Caco-2 (cell line): ENCODE results near the gene DGKG. TPM values are rescaled to one million over a fixed set of nuclear protein-coding genes. Genes with fewer than 3 reads are reported as not detected.

Experiments
- BruUV-seq: library from RNA; stranded (reverse); fragments of 400-500 nt; replicated peaks from 2 replicates; lab custom pipeline; 2021; lab: Mats Ljungman, UMichigan
- CTCF ChIA-PET: fragments of 300-600 bp; sonication (Branson Sonifier 250); formaldehyde crosslinking; loops from one replicate; lab custom pipeline; 2022; ENCODE audit warnings: antibody characterized with exemption; lab: Charles Lee
- POLR2A ChIA-PET: fragments of 300-600 bp; sonication (Branson Sonifier 250); formaldehyde crosslinking; loops from one replicate; lab custom pipeline; 2022; ENCODE audit warnings: antibody characterized with exemption; lab: Charles Lee
- DNase-seq, 2 experiments: peaks; one replicate each; pipeline versions ENCODE4 v3.0.0 to v3.0.0-alpha.2; 2020 to 2022
- H3K27me3 ChIP-seq: replicated peaks from 2 replicates; pipeline ENCODE4 v1.6.0; 2011; ENCODE audit warnings: low read length; ENCODE audit not compliant: control insufficient read depth, insufficient read depth
- H3K36me3 ChIP-seq: 2 replicates; pipeline ENCODE4 v1.5.1; 2011; ENCODE audit warnings: low read length; ENCODE audit not compliant: control insufficient read depth, insufficient read depth
- H3K4me1 ChIP-seq: fragments of 250-450 bp; sonication (Bioruptor Pico); 2 replicates; pipeline ENCODE4 v1.5.1; 2020; ENCODE audit warnings: mild to moderate bottlenecking
- H3K4me3 ChIP-seq: 2 replicates; pipeline ENCODE4 v1.5.1; 2011; ENCODE audit warnings: low read depth, mild to moderate bottlenecking, control low read depth, low read length
- H3K9me3 ChIP-seq: fragments of 250-450 bp; sonication (Bioruptor Pico); 2 replicates; pipeline ENCODE4 v1.5.1; 2020; ENCODE audit warnings: mild to moderate bottlenecking, moderate library complexity
- H3K27ac Mint-ChIP-seq: one replicate; pipeline ENCODE4 v1.8.0; 2022; ENCODE audit warnings: mixed read lengths; ENCODE audit not compliant: unreplicated experiment
- H3K27me3 Mint-ChIP-seq: one replicate; pipeline ENCODE4 v1.8.0; 2022; ENCODE audit warnings: mixed read lengths; ENCODE audit not compliant: insufficient read depth, unreplicated experiment
- H3K36me3 Mint-ChIP-seq: one replicate; pipeline ENCODE4 v1.8.0; 2022; ENCODE audit warnings: mild to moderate bottlenecking, mixed read lengths; ENCODE audit not compliant: insufficient read depth, unreplicated experiment
- H3K4me1 Mint-ChIP-seq: one replicate; pipeline ENCODE4 v1.8.0; 2022; ENCODE audit warnings: low read depth, mixed read lengths; ENCODE audit not compliant: unreplicated experiment
- H3K4me3 Mint-ChIP-seq: one replicate; pipeline ENCODE4 v1.8.0; 2022; ENCODE audit warnings: mild to moderate bottlenecking, moderate library complexity, mixed read lengths; ENCODE audit not compliant: unreplicated experiment
- H3K9me3 Mint-ChIP-seq: one replicate; pipeline ENCODE4 v1.8.0; 2022; ENCODE audit warnings: mixed read lengths; ENCODE audit not compliant: unreplicated experiment
- CTCF ChIP-seq, 2 experiments: fragments of 200-600 bp in 1 of 2; IDR thresholded peaks; 1 replicate in 1 of 2; 2 replicates in 1 of 2; pipeline versions ENCODE4 v1.5.1 to v1.8.0; 2011 to 2022; ENCODE audit warnings: antibody characterized with exemption in 1 of 2, control low read depth in 1 of 2, inconsistent platforms in 1 of 2, low read depth in 1 of 2, low read length in 1 of 2, mild to moderate bottlenecking in 1 of 2, moderate library complexity in 1 of 2; ENCODE audit not compliant: insufficient read depth in 1 of 2, severe bottlenecking in 1 of 2, unreplicated experiment in 1 of 2
- intact Hi-C: fragments of 100-400 bp; cut with micrococcal nuclease; formaldehyde crosslinking; loops from one replicate; pipeline ENCODE4 v1.10.0; 2022; ENCODE audit not compliant: unreplicated experiment
- total RNA-seq: library from RNA; stranded (reverse); gene quantifications from 2 replicates; pipeline ENCODE4 v1.2.3, GENCODE V29; 2022

DGKG gene
- total RNA-seq, 1 experiment from 2014 or later: 0.32 TPM

GRCh38 chr3:186267758-186268157 lies 94.3 kb downstream of the DGKG start:
- no peaks in the 10 kb centered on the region for H3K27me3 ChIP-seq
- H3K9me3 Mint-ChIP-seq: no peaks in the 10 kb centered on the region
- ChIA-PET POLR2A (no interaction called here), CTCF (interaction anchor here (1.3 to 2.7 kb wide), 2 partner anchors 10 to 175 kb away, joined by 3 to 8 read pairs; no protein-coding TSS in a partner anchor)
- H3K27me3 Mint-ChIP-seq: peaks cover 4% of the 10 kb centered on the region
- no peak overlapping the region for H3K27ac Mint-ChIP-seq
- no peak overlapping the region for H3K4me3 ChIP-seq
- no peaks in the 10 kb centered on the region for H3K4me1 ChIP-seq
- intact Hi-C loops: loop anchor here (2.0 kb wide), 1 partner anchor 285 kb away; no protein-coding TSS in a partner anchor
- no peaks in the 10 kb centered on the region for H3K9me3 ChIP-seq
- no peaks in the 10 kb centered on the region for H3K4me1 Mint-ChIP-seq
- no peak for DNase-seq
- no peak for TF ChIP-seq CTCF (IDR thresholded peaks at IDR 0.05; ENCODE audit: insufficient read depth in 1 of 2, low read depth in 1 of 2, low read length in 1 of 2, severe bottlenecking in 1 of 2, unreplicated experiment in 1 of 2)
- H3K36me3 ChIP-seq: no peaks in the 10 kb centered on the region
- no TSS peak for BruUV-seq
- H3K4me3 Mint-ChIP-seq: no peak overlapping the region
- no peaks in the 10 kb centered on the region for H3K36me3 Mint-ChIP-seq

GRCh38 chr3:186264608-186265400 lies 97.2 kb downstream of the DGKG start:
- Mint-ChIP-seq H3K4me3 (no peak overlapping the region), H3K4me1 (peaks cover 6% of the 10 kb centered on the region), H3K27me3 (peaks cover 4% of the 10 kb centered on the region), H3K27ac (no peak overlapping the region), H3K36me3 (no peaks in the 10 kb centered on the region), H3K9me3 (no peaks in the 10 kb centered on the region)
- intact Hi-C loops: no loop called here
- DNase-seq: no peak
- Histone ChIP-seq H3K36me3 (no peaks in the 10 kb centered on the region), H3K4me1 (0 out of 2 replicates have a peak, but pooled peaks cover 3% of the 10 kb centered on the region), H3K27me3 (no peaks in the 10 kb centered on the region), H3K9me3 (no peaks in the 10 kb centered on the region), H3K4me3 (no peak overlapping the region)
- ChIA-PET CTCF (interaction anchor here (0.7 to 1.0 kb wide), 2 partner anchors 276 to 1450 kb away, joined by 3 read pairs; no protein-coding TSS in a partner anchor), POLR2A (interaction anchor here (0.6 kb wide), 1 partner anchor 477 kb away, joined by 3 read pairs; no protein-coding TSS in a partner anchor)
- no TSS peak for BruUV-seq
- no peak for TF ChIP-seq CTCF (IDR thresholded peaks at IDR 0.05; ENCODE audit: insufficient read depth in 1 of 2, low read depth in 1 of 2, low read length in 1 of 2, severe bottlenecking in 1 of 2, unreplicated experiment in 1 of 2)

GRCh38 chr3:186261638-186262037 lies 100.4 kb downstream of the DGKG start:
- intact Hi-C loops: no loop called here
- 0 out of 2 replicates have a peak, but pooled peaks cover 5% of the 10 kb centered on the region for H3K4me1 ChIP-seq
- no peaks in the 10 kb centered on the region for H3K9me3 ChIP-seq
- no peaks in the 10 kb centered on the region for H3K9me3 Mint-ChIP-seq
- H3K4me3 ChIP-seq: no peak overlapping the region
- ChIA-PET CTCF (interaction anchor here (1.6 to 2.3 kb wide), 2 partner anchors 279 to 318 kb away, joined by 3 to 9 read pairs; no protein-coding TSS in a partner anchor), POLR2A (no interaction called here)
- BruUV-seq: no TSS peak
- peaks cover 7% of the 10 kb centered on the region for H3K4me1 Mint-ChIP-seq
- H3K27ac Mint-ChIP-seq: no peak overlapping the region
- peak in 1 of 2 experiments; percentile 12 for DNase-seq
- no peaks in the 10 kb centered on the region for H3K36me3 ChIP-seq
- H3K27me3 Mint-ChIP-seq: peaks cover 1% of the 10 kb centered on the region
- no peaks in the 10 kb centered on the region for H3K36me3 Mint-ChIP-seq
- H3K27me3 ChIP-seq: no peaks in the 10 kb centered on the region
- TF ChIP-seq CTCF (IDR thresholded peaks at IDR 0.05; ENCODE audit: insufficient read depth in 1 of 2, low read depth in 1 of 2, low read length in 1 of 2, severe bottlenecking in 1 of 2, unreplicated experiment in 1 of 2): no peak
- H3K4me3 Mint-ChIP-seq: no peak overlapping the region
